WTC11 (cell line): Measurements from ENCODE around the gene PRKCB. TPM values are rescaled to one million over a fixed set of nuclear protein-coding genes. Genes with fewer than 3 reads are reported as not detected.

Experiments used
- ATAC-seq: fragments of 200-7000 bp; cut with Tn5 transposase; 2 replicates; pipeline ENCODE4 v1.10.0; 2021; ENCODE audit warnings: mild to moderate bottlenecking, moderate library complexity
- CTCF ChIA-PET: fragments of 300-600 bp; sonication (Branson Sonifier 250); formaldehyde crosslinking; loops from one replicate; lab custom pipeline; 2021; ENCODE audit warnings: antibody characterized with exemption; lab: Charles Lee
- POLR2A ChIA-PET: fragments of 350-600 bp; sonication (Branson Sonifier 250); formaldehyde crosslinking; loops from one replicate; lab custom pipeline; 2021; ENCODE audit warnings: antibody characterized with exemption; lab: Charles Lee
- DNase-seq: peaks from one replicate; pipeline ENCODE4 v3.0.0; 2021; ENCODE audit warnings: low spot score
- H3K27ac Mint-ChIP-seq: 2 replicates; pipeline ENCODE4 v1.8.0; 2021; ENCODE audit warnings: mixed read lengths
- H3K27me3 Mint-ChIP-seq: 2 replicates; pipeline ENCODE4 v1.8.0; 2021; ENCODE audit warnings: low read depth, mild to moderate bottlenecking, moderate library complexity, mixed read lengths
- H3K36me3 Mint-ChIP-seq: 2 replicates; pipeline ENCODE4 v1.8.0; 2021; ENCODE audit warnings: mixed read lengths
- H3K4me1 Mint-ChIP-seq: 2 replicates; pipeline ENCODE4 v1.8.0; 2022; ENCODE audit warnings: mixed read lengths
- H3K4me3 Mint-ChIP-seq: 2 replicates; pipeline ENCODE4 v1.8.0; 2021; ENCODE audit warnings: mild to moderate bottlenecking, moderate library complexity, mixed read lengths
- H3K9me3 Mint-ChIP-seq: 2 replicates; pipeline ENCODE4 v1.8.0; 2021; ENCODE audit warnings: mixed read lengths
- ESRRA ChIP-seq: sonication (generic); formaldehyde crosslinking; IDR thresholded peaks from 2 replicates; pipeline ENCODE4 v1.8.1; 2022; ENCODE audit warnings: mild to moderate bottlenecking, missing genetic modification reagents, borderline replicate concordance
- ETV6 ChIP-seq: sonication (generic); formaldehyde crosslinking; IDR thresholded peaks from 2 replicates; pipeline ENCODE4 v1.8.1; 2022; ENCODE audit warnings: mild to moderate bottlenecking, missing genetic modification reagents
- FOXP1 ChIP-seq: sonication (generic); formaldehyde crosslinking; IDR thresholded peaks from 2 replicates; pipeline ENCODE4 v1.8.0; 2022; ENCODE audit warnings: missing genetic modification reagents, mild to moderate bottlenecking, moderate library complexity, borderline replicate concordance
- GRHL2 ChIP-seq: fragments of 250-450 bp; sonication (Bioruptor Pico); IDR thresholded peaks from 2 replicates; pipeline ENCODE4 v1.8.0; 2022; ENCODE audit warnings: mild to moderate bottlenecking, moderate library complexity; ENCODE audit not compliant: insufficient replicate concordance, severe bottlenecking
- IRF2 ChIP-seq: sonication (generic); formaldehyde crosslinking; IDR thresholded peaks from 2 replicates; pipeline ENCODE4 v1.8.0; 2022; ENCODE audit warnings: low read depth, missing genetic modification reagents, borderline replicate concordance
- JUN ChIP-seq: sonication (generic); formaldehyde crosslinking; IDR thresholded peaks from 2 replicates; pipeline ENCODE4 v1.8.0; 2023; ENCODE audit warnings: mild to moderate bottlenecking, missing genetic modification reagents
- KAT7 ChIP-seq: sonication (generic); formaldehyde crosslinking; IDR thresholded peaks from 2 replicates; pipeline ENCODE4 v1.8.1; 2023; ENCODE audit warnings: missing genetic modification reagents, mild to moderate bottlenecking, borderline replicate concordance
- MAX ChIP-seq: sonication (generic); formaldehyde crosslinking; IDR thresholded peaks from 2 replicates; pipeline ENCODE4 v1.8.0; 2022; ENCODE audit warnings: mild to moderate bottlenecking, missing genetic modification reagents
- MYBL2 ChIP-seq: sonication (generic); formaldehyde crosslinking; IDR thresholded peaks from 2 replicates; pipeline ENCODE4 v1.8.1; 2023; ENCODE audit warnings: mild to moderate bottlenecking, moderate library complexity, missing genetic modification reagents
- NR1H2 ChIP-seq: sonication (generic); formaldehyde crosslinking; IDR thresholded peaks from 2 replicates; pipeline ENCODE4 v1.9.0; 2021; ENCODE audit warnings: mild to moderate bottlenecking, moderate library complexity, missing genetic modification reagents
- RELA ChIP-seq: sonication (generic); formaldehyde crosslinking; IDR thresholded peaks from 2 replicates; pipeline ENCODE4 v1.8.1; 2022; ENCODE audit warnings: missing genetic modification reagents, mild to moderate bottlenecking, borderline replicate concordance
- ZNF671 ChIP-seq: fragments of 250-450 bp; sonication (Bioruptor Pico); IDR thresholded peaks from 2 replicates; pipeline ENCODE4 v1.8.0; 2021; ENCODE audit warnings: mild to moderate bottlenecking
- total RNA-seq: library from RNA; stranded (reverse); gene quantifications from 3 replicates; pipeline ENCODE4 v1.2.3, GENCODE V29; 2021
- TF ChIP-seq, protein P1 (sequence below): sonication (generic); formaldehyde crosslinking; IDR thresholded peaks from 2 replicates; pipeline ENCODE4 v1.8.1; 2023; ENCODE audit warnings: mild to moderate bottlenecking, missing genetic modification reagents
- TF ChIP-seq, protein P2 (sequence below): sonication (generic); formaldehyde crosslinking; IDR thresholded peaks from 2 replicates; pipeline ENCODE4 v1.8.1; 2022; ENCODE audit warnings: low read depth, missing genetic modification reagents, borderline replicate concordance
- TF ChIP-seq, protein P3 (sequence below): sonication (generic); formaldehyde crosslinking; IDR thresholded peaks from 2 replicates; pipeline ENCODE4 v1.8.0; 2023; ENCODE audit warnings: mild to moderate bottlenecking, missing genetic modification reagents
- TF ChIP-seq, protein P4 (sequence below): fragments of 250-450 bp; sonication (Bioruptor Pico); IDR thresholded peaks from 2 replicates; pipeline ENCODE4 v1.9.0; 2021; ENCODE audit warnings: mild to moderate bottlenecking

Gene PRKCB
- total RNA-seq, 1 experiment from 2014 or later: 6.9 TPM

DNA sequence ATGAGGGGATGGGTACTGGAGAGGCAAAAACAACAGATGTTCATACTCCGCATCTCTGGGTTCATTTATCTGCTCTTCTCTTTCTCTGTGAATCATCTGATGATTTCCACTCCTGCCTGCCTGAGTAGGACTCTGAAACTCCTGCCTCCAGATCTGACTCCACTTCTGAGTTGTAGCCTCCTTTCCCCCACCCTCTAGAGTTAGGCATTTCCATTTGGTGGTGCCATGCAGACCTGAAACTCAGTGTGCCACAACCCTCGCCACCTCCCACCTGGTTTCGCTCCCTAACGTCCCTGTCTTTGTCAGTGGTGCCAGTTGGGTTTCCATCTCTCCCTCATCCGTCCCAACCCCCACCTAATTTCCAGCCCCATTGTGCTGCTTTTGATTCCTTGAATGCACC is 126.2 kb downstream of the PRKCB start:
- Mint-ChIP-seq H3K36me3 (no peaks in the 10 kb centered on the region), H3K27ac (no peak overlapping the region), H3K27me3 (peaks cover 3% of the 10 kb centered on the region), H3K4me3 (no peak overlapping the region), H3K9me3 (peaks cover 6% of the 10 kb centered on the region), H3K4me1 (peaks cover 12% of the 10 kb centered on the region)
- ATAC-seq: no peak
- CTCF ChIA-PET: no interaction called here
- DNase-seq: no peak
- no peak for TF ChIP-seq NR1H2 (CRISPR knock-in tag)
- TF ChIP-seq ZNF671 (CRISPR knock-in tag): no peak
- no peak for TF ChIP-seq JUN
- no peak for TF ChIP-seq FOXP1 (CRISPR knock-in tag)
- POLR2A ChIA-PET: no interaction called here

DNA sequence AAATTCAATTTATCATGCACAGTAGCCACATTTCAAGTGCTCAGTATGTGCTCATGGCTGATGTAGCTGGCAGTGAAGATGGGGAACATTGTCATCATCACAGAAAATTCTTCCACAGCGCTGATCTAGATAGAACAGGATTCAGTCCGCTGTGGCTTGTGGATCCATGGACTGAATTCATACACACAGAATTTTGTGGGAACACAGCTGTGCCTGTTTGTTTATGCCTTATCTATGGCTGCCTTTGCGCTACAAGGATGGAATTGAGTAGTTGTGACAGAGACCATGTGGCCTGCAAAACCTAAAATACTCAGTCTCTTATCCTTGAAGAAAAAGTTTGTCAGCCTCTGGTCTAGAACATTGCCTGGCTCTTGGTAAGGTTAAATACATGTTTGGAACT is 128.4 kb downstream of the PRKCB start:
- ChIA-PET POLR2A (no interaction called here), CTCF (no interaction called here)
- peaks cover 6% of the 10 kb centered on the region for H3K9me3 Mint-ChIP-seq
- no peaks in the 10 kb centered on the region for H3K36me3 Mint-ChIP-seq
- H3K27ac Mint-ChIP-seq: no peak overlapping the region
- ATAC-seq: no peak
- H3K4me3 Mint-ChIP-seq: no peak overlapping the region
- H3K4me1 Mint-ChIP-seq: peaks cover 18% of the 10 kb centered on the region
- peaks cover 9% of the 10 kb centered on the region for H3K27me3 Mint-ChIP-seq
- TF ChIP-seq RELA (CRISPR knock-in tag): no peak
- no peak for DNase-seq

DNA sequence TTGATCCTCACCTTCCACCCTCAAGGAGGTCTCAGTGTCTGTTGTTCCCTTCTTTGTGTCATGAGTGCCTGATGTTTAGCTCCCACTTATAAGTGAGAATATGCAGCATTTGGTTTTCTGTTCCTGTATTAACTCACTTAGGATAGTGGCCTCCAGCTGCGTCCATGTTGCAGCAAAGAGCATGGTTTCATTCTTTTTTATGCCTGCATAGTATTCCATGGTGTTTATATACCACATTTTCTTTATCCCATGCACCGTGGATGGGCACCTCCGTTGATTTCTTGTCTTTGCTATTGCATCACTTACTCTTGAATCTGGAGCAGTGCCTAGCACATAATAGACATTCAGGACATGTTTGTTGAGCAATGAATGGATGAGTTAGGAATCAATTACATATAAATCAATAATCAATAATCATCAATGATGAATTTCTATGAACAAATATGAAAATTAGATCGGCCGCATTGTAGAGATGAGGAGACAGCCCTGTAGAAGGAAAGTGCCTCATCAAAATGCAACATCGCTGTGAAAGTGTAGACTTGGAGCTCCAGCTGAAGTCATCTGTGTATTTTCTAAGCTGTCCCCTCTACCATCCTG is 129.5 kb downstream of the PRKCB start:
- Mint-ChIP-seq H3K27ac (no peak overlapping the region), H3K27me3 (peaks cover 9% of the 10 kb centered on the region), H3K9me3 (peaks cover 6% of the 10 kb centered on the region), H3K4me1 (peaks cover 20% of the 10 kb centered on the region), H3K36me3 (no peaks in the 10 kb centered on the region), H3K4me3 (no peak overlapping the region)
- ChIA-PET CTCF (no interaction called here), POLR2A (no interaction called here)
- no peak for ATAC-seq
- no peak for DNase-seq
- no peak for TF ChIP-seq MYBL2 (CRISPR knock-in tag)
- no peak for TF ChIP-seq ETV6
- TF ChIP-seq MAX (CRISPR knock-in tag): no peak
- TF ChIP-seq, protein P1, sequence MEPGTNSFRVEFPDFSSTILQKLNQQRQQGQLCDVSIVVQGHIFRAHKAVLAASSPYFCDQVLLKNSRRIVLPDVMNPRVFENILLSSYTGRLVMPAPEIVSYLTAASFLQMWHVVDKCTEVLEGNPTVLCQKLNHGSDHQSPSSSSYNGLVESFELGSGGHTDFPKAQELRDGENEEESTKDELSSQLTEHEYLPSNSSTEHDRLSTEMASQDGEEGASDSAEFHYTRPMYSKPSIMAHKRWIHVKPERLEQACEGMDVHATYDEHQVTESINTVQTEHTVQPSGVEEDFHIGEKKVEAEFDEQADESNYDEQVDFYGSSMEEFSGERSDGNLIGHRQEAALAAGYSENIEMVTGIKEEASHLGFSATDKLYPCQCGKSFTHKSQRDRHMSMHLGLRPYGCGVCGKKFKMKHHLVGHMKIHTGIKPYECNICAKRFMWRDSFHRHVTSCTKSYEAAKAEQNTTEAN (CRISPR knock-in tag): no peak
- TF ChIP-seq, protein P2, sequence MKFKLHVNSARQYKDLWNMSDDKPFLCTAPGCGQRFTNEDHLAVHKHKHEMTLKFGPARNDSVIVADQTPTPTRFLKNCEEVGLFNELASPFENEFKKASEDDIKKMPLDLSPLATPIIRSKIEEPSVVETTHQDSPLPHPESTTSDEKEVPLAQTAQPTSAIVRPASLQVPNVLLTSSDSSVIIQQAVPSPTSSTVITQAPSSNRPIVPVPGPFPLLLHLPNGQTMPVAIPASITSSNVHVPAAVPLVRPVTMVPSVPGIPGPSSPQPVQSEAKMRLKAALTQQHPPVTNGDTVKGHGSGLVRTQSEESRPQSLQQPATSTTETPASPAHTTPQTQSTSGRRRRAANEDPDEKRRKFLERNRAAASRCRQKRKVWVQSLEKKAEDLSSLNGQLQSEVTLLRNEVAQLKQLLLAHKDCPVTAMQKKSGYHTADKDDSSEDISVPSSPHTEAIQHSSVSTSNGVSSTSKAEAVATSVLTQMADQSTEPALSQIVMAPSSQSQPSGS (CRISPR knock-in tag): no peak
- TF ChIP-seq IRF2 (CRISPR knock-in tag): no peak
- TF ChIP-seq, protein P3, sequence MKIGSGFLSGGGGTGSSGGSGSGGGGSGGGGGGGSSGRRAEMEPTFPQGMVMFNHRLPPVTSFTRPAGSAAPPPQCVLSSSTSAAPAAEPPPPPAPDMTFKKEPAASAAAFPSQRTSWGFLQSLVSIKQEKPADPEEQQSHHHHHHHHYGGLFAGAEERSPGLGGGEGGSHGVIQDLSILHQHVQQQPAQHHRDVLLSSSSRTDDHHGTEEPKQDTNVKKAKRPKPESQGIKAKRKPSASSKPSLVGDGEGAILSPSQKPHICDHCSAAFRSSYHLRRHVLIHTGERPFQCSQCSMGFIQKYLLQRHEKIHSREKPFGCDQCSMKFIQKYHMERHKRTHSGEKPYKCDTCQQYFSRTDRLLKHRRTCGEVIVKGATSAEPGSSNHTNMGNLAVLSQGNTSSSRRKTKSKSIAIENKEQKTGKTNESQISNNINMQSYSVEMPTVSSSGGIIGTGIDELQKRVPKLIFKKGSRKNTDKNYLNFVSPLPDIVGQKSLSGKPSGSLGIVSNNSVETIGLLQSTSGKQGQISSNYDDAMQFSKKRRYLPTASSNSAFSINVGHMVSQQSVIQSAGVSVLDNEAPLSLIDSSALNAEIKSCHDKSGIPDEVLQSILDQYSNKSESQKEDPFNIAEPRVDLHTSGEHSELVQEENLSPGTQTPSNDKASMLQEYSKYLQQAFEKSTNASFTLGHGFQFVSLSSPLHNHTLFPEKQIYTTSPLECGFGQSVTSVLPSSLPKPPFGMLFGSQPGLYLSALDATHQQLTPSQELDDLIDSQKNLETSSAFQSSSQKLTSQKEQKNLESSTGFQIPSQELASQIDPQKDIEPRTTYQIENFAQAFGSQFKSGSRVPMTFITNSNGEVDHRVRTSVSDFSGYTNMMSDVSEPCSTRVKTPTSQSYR: no peak
- TF ChIP-seq, protein P4, sequence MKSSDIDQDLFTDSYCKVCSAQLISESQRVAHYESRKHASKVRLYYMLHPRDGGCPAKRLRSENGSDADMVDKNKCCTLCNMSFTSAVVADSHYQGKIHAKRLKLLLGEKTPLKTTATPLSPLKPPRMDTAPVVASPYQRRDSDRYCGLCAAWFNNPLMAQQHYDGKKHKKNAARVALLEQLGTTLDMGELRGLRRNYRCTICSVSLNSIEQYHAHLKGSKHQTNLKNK (CRISPR knock-in tag): no peak
- no peak for TF ChIP-seq KAT7
- no peak for TF ChIP-seq ESRRA
- no peak for TF ChIP-seq GRHL2 (CRISPR knock-in tag)
